ENCODE data around the gene CHD5.

CHD5 gene

DNA sequence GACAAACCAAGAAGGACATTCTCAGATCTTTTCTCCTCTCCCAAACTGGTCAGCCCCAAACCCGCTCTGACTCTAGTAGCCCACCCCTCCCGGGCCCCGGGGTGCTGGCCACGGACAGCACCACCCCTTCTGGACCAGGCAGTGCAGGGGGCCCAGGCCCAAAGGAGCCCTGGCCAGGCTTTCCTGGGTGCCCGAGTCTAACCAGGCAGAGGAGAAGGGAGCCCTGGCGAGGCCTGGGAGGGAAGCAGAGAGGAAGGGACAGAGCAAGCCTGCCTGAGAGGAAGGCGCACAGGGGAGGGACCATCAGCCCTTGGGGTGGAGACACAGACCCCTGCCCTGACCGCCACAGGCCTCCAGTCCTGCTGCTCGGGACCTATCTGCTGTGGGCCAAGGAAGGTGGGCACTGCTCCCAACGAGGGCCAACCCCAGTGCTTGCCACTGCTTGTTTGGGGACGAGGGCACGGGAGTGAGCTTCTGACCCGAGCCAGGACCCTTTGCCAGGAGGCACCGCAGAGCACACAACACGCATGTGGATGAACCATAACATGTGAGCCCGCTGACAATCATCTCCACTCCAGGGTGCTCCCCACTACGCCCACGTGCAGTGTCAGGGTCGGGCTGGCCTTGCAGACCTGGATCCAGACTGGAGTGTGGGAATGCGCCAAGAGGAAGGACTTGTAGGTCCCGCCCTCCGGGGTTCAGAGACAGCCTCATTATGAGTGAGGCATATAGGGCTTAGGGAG is 76.8 kb downstream of the CHD5 start:
- Histone ChIP-seq H3K9me2 (replicated peaks; ENCODE audit: low read depth, low read length) (no peaks in the 10 kb centered on the region), H3F3A (ENCODE audit: low read depth) (no peaks in the 10 kb centered on the region), H3K36me3 (ENCODE audit: insufficient read depth, low read length) (peaks cover 16% of the 10 kb centered on the region; the same call in 1 of the 2 replicates), H3K4me1 (ENCODE audit: insufficient read depth, low read length, poor library complexity, severe bottlenecking) (no peaks in the 10 kb centered on the region), H2AFZ (ENCODE audit: low read length) (no peak overlapping the region), H3K79me2 (ENCODE audit: insufficient read depth, low read length) (no peaks in the 10 kb centered on the region), H4K20me1 (ENCODE audit: insufficient read depth, low read length, poor library complexity, severe bottlenecking) (no peaks in the 10 kb centered on the region), H3K9me3 (ENCODE audit: insufficient read depth, low read depth, low read length) (no peaks in the 10 kb centered on the region), H3K4me3 (ENCODE audit: low read length, poor library complexity, severe bottlenecking) (no peak overlapping the region), H3K9ac (ENCODE audit: low read depth, low read length, poor library complexity, severe bottlenecking) (no peak overlapping the region), H3K27me3 (ENCODE audit: insufficient read depth, low read length, poor library complexity, severe bottlenecking) (no peaks in the 10 kb centered on the region), H3K4me2 (ENCODE audit: low read depth, low read length, poor library complexity, severe bottlenecking) (no peak overlapping the region)
- TF ChIP-seq EZH2phosphoT487 (IDR thresholded peaks at IDR 0.05; ENCODE audit: borderline replicate concordance): no peak
- TF ChIP-seq, protein P1, sequence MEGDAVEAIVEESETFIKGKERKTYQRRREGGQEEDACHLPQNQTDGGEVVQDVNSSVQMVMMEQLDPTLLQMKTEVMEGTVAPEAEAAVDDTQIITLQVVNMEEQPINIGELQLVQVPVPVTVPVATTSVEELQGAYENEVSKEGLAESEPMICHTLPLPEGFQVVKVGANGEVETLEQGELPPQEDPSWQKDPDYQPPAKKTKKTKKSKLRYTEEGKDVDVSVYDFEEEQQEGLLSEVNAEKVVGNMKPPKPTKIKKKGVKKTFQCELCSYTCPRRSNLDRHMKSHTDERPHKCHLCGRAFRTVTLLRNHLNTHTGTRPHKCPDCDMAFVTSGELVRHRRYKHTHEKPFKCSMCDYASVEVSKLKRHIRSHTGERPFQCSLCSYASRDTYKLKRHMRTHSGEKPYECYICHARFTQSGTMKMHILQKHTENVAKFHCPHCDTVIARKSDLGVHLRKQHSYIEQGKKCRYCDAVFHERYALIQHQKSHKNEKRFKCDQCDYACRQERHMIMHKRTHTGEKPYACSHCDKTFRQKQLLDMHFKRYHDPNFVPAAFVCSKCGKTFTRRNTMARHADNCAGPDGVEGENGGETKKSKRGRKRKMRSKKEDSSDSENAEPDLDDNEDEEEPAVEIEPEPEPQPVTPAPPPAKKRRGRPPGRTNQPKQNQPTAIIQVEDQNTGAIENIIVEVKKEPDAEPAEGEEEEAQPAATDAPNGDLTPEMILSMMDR (conservative IDR thresholded peaks at IDR 0.05; ENCODE audit: low read length): no peak

DNA sequence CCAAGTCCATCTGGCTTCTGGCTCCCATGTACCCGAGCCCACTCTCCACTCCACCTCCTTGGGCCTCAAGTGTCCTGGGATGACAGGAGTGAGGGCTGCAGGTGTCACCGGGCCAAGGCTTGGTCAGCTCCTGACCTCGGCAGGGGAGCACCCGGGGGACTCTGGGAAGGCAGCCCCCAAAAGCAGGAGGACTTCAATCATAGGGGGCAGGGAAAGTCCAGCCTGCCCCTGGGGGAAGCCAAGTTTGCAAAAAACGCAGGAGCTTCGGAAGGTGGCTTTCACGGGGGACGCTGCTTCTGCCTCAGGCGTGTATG is 77.6 kb downstream of the CHD5 start:
- Histone ChIP-seq H3K4me2 (ENCODE audit: low read depth, low read length, poor library complexity, severe bottlenecking) (no peak overlapping the region), H3F3A (ENCODE audit: low read depth) (no peaks in the 10 kb centered on the region), H4K20me1 (ENCODE audit: insufficient read depth, low read length, poor library complexity, severe bottlenecking) (peaks cover under 1% of the 10 kb centered on the region), H2AFZ (ENCODE audit: low read length) (no peak overlapping the region), H3K27me3 (ENCODE audit: insufficient read depth, low read length, poor library complexity, severe bottlenecking) (no peaks in the 10 kb centered on the region), H3K9me3 (ENCODE audit: insufficient read depth, low read depth, low read length) (no peaks in the 10 kb centered on the region), H3K4me3 (ENCODE audit: low read length, poor library complexity, severe bottlenecking) (no peak overlapping the region), H3K79me2 (ENCODE audit: insufficient read depth, low read length) (no peaks in the 10 kb centered on the region), H3K9ac (ENCODE audit: low read depth, low read length, poor library complexity, severe bottlenecking) (no peak overlapping the region), H3K9me2 (replicated peaks; ENCODE audit: low read depth, low read length) (no peaks in the 10 kb centered on the region), H3K36me3 (ENCODE audit: insufficient read depth, low read length) (peaks cover 20% of the 10 kb centered on the region; the same call in 1 of the 2 replicates), H3K4me1 (ENCODE audit: insufficient read depth, low read length, poor library complexity, severe bottlenecking) (no peaks in the 10 kb centered on the region)
- TF ChIP-seq EZH2phosphoT487 (IDR thresholded peaks at IDR 0.05; ENCODE audit: borderline replicate concordance): no peak
- TF ChIP-seq, protein P1 (conservative IDR thresholded peaks at IDR 0.05; ENCODE audit: low read length): no peak

DNA sequence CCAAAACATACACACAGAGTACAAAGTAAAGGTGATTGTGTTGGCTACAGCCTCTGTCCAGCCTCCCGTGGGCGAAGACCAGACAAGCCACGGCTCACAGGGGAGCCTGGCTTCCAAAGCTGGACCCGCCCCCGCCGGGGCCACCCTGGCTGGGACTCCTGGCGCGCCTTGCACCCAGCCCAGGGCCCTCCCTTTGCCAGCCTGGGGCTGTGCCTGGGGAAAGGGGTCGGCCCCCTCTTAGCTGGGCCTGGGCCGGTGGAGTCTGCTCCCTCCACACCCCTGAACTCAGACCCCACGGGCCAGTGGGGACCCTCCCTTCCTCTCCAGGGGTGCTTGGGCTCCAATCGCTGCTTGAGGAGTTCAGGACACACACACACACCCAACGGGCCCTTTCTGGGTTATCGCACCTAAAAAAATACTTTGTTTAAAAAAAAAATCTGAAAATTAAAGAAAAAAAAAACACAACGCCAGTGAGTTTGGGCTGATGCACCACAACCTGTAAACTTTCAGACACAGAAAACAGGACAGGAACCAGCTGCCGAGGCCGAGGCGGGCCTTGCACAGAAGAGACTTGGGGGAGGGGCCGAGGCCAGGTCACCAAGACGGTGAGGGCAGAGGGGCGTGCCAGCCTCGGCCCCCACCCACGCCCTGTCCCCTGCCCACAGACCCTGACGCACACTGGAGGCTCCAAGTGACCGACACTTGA is 78.1 kb downstream of the CHD5 start:
- Histone ChIP-seq H3K4me3 (ENCODE audit: low read length, poor library complexity, severe bottlenecking) (no peak overlapping the region), H3K9me3 (ENCODE audit: insufficient read depth, low read depth, low read length) (no peaks in the 10 kb centered on the region), H3K4me2 (ENCODE audit: low read depth, low read length, poor library complexity, severe bottlenecking) (no peak overlapping the region), H3F3A (ENCODE audit: low read depth) (no peaks in the 10 kb centered on the region), H4K20me1 (ENCODE audit: insufficient read depth, low read length, poor library complexity, severe bottlenecking) (peaks cover 3% of the 10 kb centered on the region), H3K36me3 (ENCODE audit: insufficient read depth, low read length) (peaks cover 25% of the 10 kb centered on the region; the same call in 1 of the 2 replicates), H3K9me2 (replicated peaks; ENCODE audit: low read depth, low read length) (no peaks in the 10 kb centered on the region), H3K27me3 (ENCODE audit: insufficient read depth, low read length, poor library complexity, severe bottlenecking) (no peaks in the 10 kb centered on the region), H3K4me1 (ENCODE audit: insufficient read depth, low read length, poor library complexity, severe bottlenecking) (no peaks in the 10 kb centered on the region), H3K9ac (ENCODE audit: low read depth, low read length, poor library complexity, severe bottlenecking) (no peak overlapping the region), H2AFZ (ENCODE audit: low read length) (no peak overlapping the region), H3K79me2 (ENCODE audit: insufficient read depth, low read length) (no peaks in the 10 kb centered on the region)
- no peak for TF ChIP-seq EZH2phosphoT487 (IDR thresholded peaks at IDR 0.05; ENCODE audit: borderline replicate concordance)
- TF ChIP-seq, protein P1 (conservative IDR thresholded peaks at IDR 0.05; ENCODE audit: low read length): no peak

Measured in Loucy (cell line).